Activated CD4-positive, alpha-beta T cell treated with anti-CD3 and anti-CD28 coated beads for 36 hours (primary cell): ENCODE data around the gene RIMKLB. TPM values are rescaled to one million over a fixed set of nuclear protein-coding genes. Genes with fewer than 3 reads are reported as not detected.
"Not testable (repeated sequence)": the region's sequence is repeated elsewhere in the genome, so short reads cannot be mapped to it uniquely, and the experiment has no call there.

Experiments
- ATAC-seq: fragments of 200-7000 bp; cut with Tn5 transposase; one replicate; pipeline ENCODE4 v1.10.0; 2021; ENCODE audit warnings: mild to moderate bottlenecking, moderate library complexity
- CTCF ChIA-PET: fragments of 350-600 bp; sonication (Branson Sonifier 250); formaldehyde crosslinking; loops from one replicate; lab custom pipeline; 2021; ENCODE audit warnings: antibody characterized with exemption; lab: Charles Lee
- POLR2A ChIA-PET: fragments of 350-600 bp; sonication (Branson Sonifier 250); formaldehyde crosslinking; loops from one replicate; lab custom pipeline; 2021; ENCODE audit warnings: antibody characterized with exemption, inconsistent platforms; lab: Charles Lee
- DNase-seq: peaks from one replicate; pipeline ENCODE4 v3.0.0-alpha.2; 2020
- H3K27ac Mint-ChIP-seq: one replicate; pipeline ENCODE4 v1.8.0; 2021; ENCODE audit warnings: mixed read lengths
- H3K27me3 Mint-ChIP-seq: one replicate; pipeline ENCODE4 v1.8.0; 2021; ENCODE audit warnings: mixed read lengths
- H3K36me3 Mint-ChIP-seq: one replicate; pipeline ENCODE4 v1.8.0; 2021; ENCODE audit warnings: low read depth, mixed read lengths
- H3K4me1 Mint-ChIP-seq: one replicate; pipeline ENCODE4 v1.8.0; 2021; ENCODE audit warnings: mixed read lengths
- H3K4me3 Mint-ChIP-seq: one replicate; pipeline ENCODE4 v1.8.0; 2021; ENCODE audit warnings: mild to moderate bottlenecking, moderate library complexity, mixed read lengths
- H3K9me3 Mint-ChIP-seq: one replicate; pipeline ENCODE4 v1.8.0; 2021; ENCODE audit warnings: low read depth, mixed read lengths
- intact Hi-C, 2 experiments: fragments of 100-400 bp; cut with DNase I in 1 of 2; cut with micrococcal nuclease in 1 of 2; formaldehyde crosslinking; loops; one replicate each; pipeline versions ENCODE4 v1.14.2 to v1.15.1; 2022 to 2024; cut with DNase I, micrococcal nuclease
- total RNA-seq, 2 experiments: library from RNA; stranded (reverse); gene quantifications; one replicate each; pipeline ENCODE4 v1.2.3, GENCODE V29; 2021

Gene RIMKLB
- total RNA-seq, 2 experiments from 2014 or later: 5.2 to 5.3 TPM

DNA sequence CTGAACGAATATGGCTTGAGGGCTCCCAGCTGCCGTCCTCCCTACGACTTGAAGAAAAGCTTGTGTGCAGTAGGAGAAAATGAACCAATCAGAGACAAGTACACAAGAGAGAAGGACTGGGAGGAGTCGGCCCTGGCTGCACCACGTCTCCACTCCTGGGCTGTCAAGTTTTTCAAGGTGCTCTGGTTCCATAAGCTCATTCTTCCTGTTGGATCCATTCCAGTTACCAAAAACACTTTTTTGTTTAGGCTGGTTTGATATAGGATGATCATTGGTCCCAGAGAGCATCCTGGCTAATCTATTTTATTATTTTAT lies 121.8 kb downstream of the RIMKLB start:
- ChIA-PET POLR2A (interaction anchor here (0.8 kb wide), 1 partner anchor 618 kb away, joined by 4 read pairs; no protein-coding TSS in a partner anchor), CTCF (no interaction called here)
- intact Hi-C loops: no loop called here
- ATAC-seq (no peak), DNase-seq (no peak)
- no peaks in the 10 kb centered on the region for H3K4me1 Mint-ChIP-seq
- no peak overlapping the region for H3K27ac Mint-ChIP-seq
- no peak overlapping the region for H3K4me3 Mint-ChIP-seq
- H3K27me3 Mint-ChIP-seq: no peaks in the 10 kb centered on the region
- no peaks in the 10 kb centered on the region for H3K9me3 Mint-ChIP-seq
- H3K36me3 Mint-ChIP-seq: no peaks in the 10 kb centered on the region

DNA sequence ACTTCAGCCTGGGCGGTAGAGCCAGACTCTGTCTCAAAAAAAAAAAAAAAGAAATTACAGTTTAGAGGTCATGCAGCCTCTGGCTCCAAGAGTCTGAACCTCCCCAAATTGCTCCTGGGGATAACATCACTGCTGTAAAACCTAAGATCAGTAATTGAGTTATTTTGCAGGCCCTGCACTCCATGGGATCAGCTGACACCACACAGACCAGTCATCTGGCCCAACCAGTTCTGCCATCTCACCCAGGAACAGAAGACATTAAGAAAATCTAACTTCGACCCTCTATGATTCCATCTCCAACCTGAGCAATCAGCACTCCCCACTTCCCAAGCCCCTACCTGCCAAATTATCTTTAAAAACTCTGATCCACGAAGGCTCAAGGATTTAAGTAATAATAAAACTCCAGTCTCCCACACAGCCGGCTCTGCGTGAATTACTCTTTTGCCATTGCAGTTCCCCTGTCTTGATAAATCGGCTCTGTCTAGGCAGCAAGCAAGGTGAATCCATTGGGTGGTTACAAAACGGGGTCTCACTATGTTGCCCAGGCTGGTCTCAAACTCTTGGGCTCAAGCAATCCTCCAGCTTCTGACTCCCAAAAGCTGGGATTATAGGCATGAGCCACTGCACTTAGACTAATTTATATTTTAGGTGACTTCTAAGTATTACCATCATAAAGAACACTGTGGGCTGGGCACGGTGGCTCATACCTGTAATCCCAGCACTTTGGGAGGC lies 123.1 kb downstream of the RIMKLB start:
- CTCF ChIA-PET, POLR2A ChIA-PET, H3K36me3 Mint-ChIP-seq, H3K9me3 Mint-ChIP-seq, ATAC-seq, H3K27ac Mint-ChIP-seq, DNase-seq, H3K4me1 Mint-ChIP-seq, intact Hi-C loops, H3K4me3 Mint-ChIP-seq, H3K27me3 Mint-ChIP-seq: not testable (repeated sequence)

GRCh38 chr12:8821591-8821990 lies 123.8 kb downstream of the RIMKLB start:
- POLR2A ChIA-PET: no interaction called here
- no peaks in the 10 kb centered on the region for H3K4me1 Mint-ChIP-seq
- ATAC-seq: no peak
- H3K9me3 Mint-ChIP-seq: peaks cover 2% of the 10 kb centered on the region
- no peaks in the 10 kb centered on the region for H3K27me3 Mint-ChIP-seq
- no peak for DNase-seq
- no peaks in the 10 kb centered on the region for H3K36me3 Mint-ChIP-seq
- intact Hi-C loops: no loop called here
- no peak overlapping the region for H3K27ac Mint-ChIP-seq
- no peak overlapping the region for H3K4me3 Mint-ChIP-seq
- CTCF ChIA-PET: interaction anchor here (0.7 kb wide), 1 partner anchor 243 kb away, joined by 3 read pairs; no protein-coding TSS in a partner anchor

DNA sequence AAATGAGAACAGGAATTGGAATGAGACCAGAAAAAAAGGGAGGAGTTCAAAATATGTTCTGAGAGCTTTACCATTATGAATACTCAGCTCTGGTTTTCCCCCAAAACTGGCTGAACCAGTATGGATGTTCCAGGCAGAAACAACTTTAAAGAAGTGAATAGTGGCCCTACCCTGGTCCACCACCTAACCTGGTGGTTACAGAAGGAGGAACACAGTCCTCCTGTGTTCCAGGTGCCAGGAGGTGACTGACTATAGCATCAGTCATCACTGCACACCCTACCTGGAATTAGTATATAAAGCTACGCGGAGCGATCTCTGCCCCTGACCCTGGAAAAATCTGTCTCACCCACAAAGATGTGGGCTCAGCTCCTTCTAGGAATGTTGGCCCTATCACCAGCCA lies 124.5 kb downstream of the RIMKLB start, which contains the start of gene A2ML1:
A2ML1 (plus strand) TSS at position 324 of the 400 bp plus-strand sequence; CDS start at position 355, 31 bp downstream.
- Mint-ChIP-seq H3K27ac (no peak within 1 kb of the TSS), H3K4me1 (peaks cover 1% of the 10 kb centered on the region), H3K9me3 (peaks cover 2% of the 10 kb centered on the region), H3K4me3 (no peak within 1 kb of the TSS), H3K27me3 (peaks cover under 1% of the 10 kb centered on the region), H3K36me3 (peaks cover 2% of the 10 kb centered on the region)
- DNase-seq: no peak
- POLR2A ChIA-PET: no interaction called here
- CTCF ChIA-PET: interaction anchor here (0.7 kb wide), 2 partner anchors 140 to 178 kb away, joined by 3 read pairs; no protein-coding TSS in a partner anchor
- ATAC-seq: no peak
- intact Hi-C loops: no loop called here

DNA sequence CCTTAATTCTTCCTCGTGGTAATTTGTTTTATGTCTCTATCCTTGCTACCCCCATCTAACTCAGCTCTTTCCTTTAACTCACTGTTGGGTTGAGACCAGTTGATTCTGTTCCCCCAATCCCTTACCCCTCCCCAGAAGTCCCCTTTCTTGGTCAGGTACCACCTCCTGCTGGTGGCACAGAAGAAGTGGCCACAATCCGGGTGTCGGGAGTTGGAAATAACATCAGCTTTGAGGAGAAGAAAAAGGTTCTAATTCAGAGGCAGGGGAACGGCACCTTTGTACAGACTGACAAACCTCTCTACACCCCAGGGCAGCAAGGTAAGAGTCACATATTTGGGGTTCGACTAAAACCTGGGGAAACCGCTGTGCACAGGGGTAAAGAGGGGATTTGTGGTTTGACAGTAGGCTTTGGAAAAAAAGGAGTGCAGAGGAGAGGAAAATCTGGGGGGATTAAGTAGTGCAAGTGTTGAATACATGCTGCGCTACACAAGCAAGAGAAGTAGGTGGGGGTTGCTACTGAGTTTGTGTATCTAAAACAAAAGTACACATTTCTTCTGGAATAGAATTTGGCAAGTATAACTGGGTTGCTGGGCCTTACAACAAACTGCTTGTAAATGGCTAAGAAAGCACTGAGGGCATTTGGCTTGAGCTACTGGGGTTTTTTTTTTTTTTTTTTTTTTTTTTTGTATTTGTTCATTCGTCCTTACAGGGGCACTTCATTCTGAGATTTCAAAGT lies 125.9 kb downstream of the RIMKLB start:
- peak; percentile 19 for DNase-seq
- Mint-ChIP-seq H3K4me3 (no peak overlapping the region), H3K4me1 (peaks cover 4% of the 10 kb centered on the region), H3K36me3 (peaks cover 2% of the 10 kb centered on the region), H3K27ac (no peak overlapping the region), H3K27me3 (peaks cover 3% of the 10 kb centered on the region), H3K9me3 (peaks cover 2% of the 10 kb centered on the region)
- intact Hi-C loops: no loop called here
- ChIA-PET POLR2A (no interaction called here), CTCF (interaction anchor here (1.0 to 1.9 kb wide), 3 partner anchors 100 to 255 kb away, joined by 3 to 4 read pairs (median 3); no protein-coding TSS in a partner anchor)
- no peak for ATAC-seq

- CTCF ChIA-PET: no interaction called here
- no peak for ATAC-seq
- H3K27me3 Mint-ChIP-seq: peaks cover 7% of the 10 kb centered on the region
- POLR2A ChIA-PET: interaction anchor here (0.6 kb wide), 1 partner anchor 740 kb away, joined by 7 read pairs; no protein-coding TSS in a partner anchor
- peaks cover 4% of the 10 kb centered on the region for H3K4me1 Mint-ChIP-seq
- peaks cover 2% of the 10 kb centered on the region for H3K9me3 Mint-ChIP-seq
- no peak overlapping the region for H3K27ac Mint-ChIP-seq
- H3K36me3 Mint-ChIP-seq: peaks cover 2% of the 10 kb centered on the region
- intact Hi-C loops: no loop called here
- H3K4me3 Mint-ChIP-seq: no peak overlapping the region
- DNase-seq: no peak
Measured at GRCh38 chr12:8827551-8828256, 129.9 kb downstream of the RIMKLB start.

GRCh38 chr12:8828257-8829124 lies 130.7 kb downstream of the RIMKLB start:
- peaks cover 2% of the 10 kb centered on the region for H3K9me3 Mint-ChIP-seq
- peaks cover 7% of the 10 kb centered on the region for H3K27me3 Mint-ChIP-seq
- peaks cover 2% of the 10 kb centered on the region for H3K36me3 Mint-ChIP-seq
- ATAC-seq (no peak), DNase-seq (no peak)
- peaks cover 4% of the 10 kb centered on the region for H3K4me1 Mint-ChIP-seq
- no peak overlapping the region for H3K27ac Mint-ChIP-seq
- H3K4me3 Mint-ChIP-seq: no peak overlapping the region
- ChIA-PET CTCF (interaction anchor here (0.6 kb wide), 1 partner anchor 87 kb away, joined by 5 read pairs; no protein-coding TSS in a partner anchor), POLR2A (interaction anchor here (0.6 kb wide), 1 partner anchor 741 kb away, joined by 7 read pairs; no protein-coding TSS in a partner anchor)
- intact Hi-C loops: no loop called here

- Mint-ChIP-seq H3K4me3 (no peak overlapping the region), H3K9me3 (peaks cover 2% of the 10 kb centered on the region), H3K4me1 (peaks cover 4% of the 10 kb centered on the region), H3K27ac (no peak overlapping the region), H3K27me3 (peaks cover 8% of the 10 kb centered on the region), H3K36me3 (peaks cover 2% of the 10 kb centered on the region)
- intact Hi-C loops: no loop called here
- CTCF ChIA-PET: interaction anchor here (0.6 to 1.3 kb wide), 2 partner anchors 31 to 88 kb away, joined by 3 to 5 read pairs; no protein-coding TSS in a partner anchor
- POLR2A ChIA-PET: no interaction called here
- DNase-seq (no peak), ATAC-seq (no peak)
Measured at GRCh38 chr12:8829125-8829518, 131.3 kb downstream of the RIMKLB start.

DNA sequence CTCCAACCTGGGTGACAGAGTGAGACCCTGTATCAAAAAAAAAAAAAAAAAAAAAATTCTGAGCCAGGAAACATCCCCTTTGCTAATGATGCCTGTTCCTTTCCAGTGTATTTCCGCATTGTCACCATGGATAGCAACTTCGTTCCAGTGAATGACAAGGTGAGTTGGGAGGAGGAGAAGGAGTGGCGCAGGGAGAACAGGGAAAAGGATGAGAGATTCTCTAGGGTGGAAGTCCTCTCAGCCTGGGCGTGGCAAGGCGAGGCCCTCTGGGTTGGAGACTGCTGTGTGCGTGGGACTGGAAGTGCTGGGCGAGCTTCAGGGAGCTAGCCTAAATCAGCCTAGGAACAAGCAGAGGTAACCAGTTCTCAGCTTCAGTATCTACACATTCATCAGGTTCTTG lies 131.8 kb downstream of the RIMKLB start:
- intact Hi-C loops: no loop called here
- no peak overlapping the region for H3K27ac Mint-ChIP-seq
- DNase-seq: no peak

GRCh38 chr12:8831116-8831515 lies 133.3 kb downstream of the RIMKLB start:
- no peaks in the 10 kb centered on the region for H3K9me3 Mint-ChIP-seq
- DNase-seq: no peak
- peaks cover 4% of the 10 kb centered on the region for H3K4me1 Mint-ChIP-seq
- peaks cover 2% of the 10 kb centered on the region for H3K36me3 Mint-ChIP-seq
- H3K27me3 Mint-ChIP-seq: peaks cover 9% of the 10 kb centered on the region
- intact Hi-C loops: no loop called here
- no peak overlapping the region for H3K4me3 Mint-ChIP-seq
- ChIA-PET CTCF (interaction anchor here (0.7 to 0.9 kb wide), 2 partner anchors 25 to 60 kb away, joined by 3 to 4 read pairs; no protein-coding TSS in a partner anchor), POLR2A (no interaction called here)
- no peak overlapping the region for H3K27ac Mint-ChIP-seq
- no peak for ATAC-seq

More for the DNA sequence above, 131.8 kb downstream of the RIMKLB start:
- Mint-ChIP-seq H3K4me3 (no peak overlapping the region), H3K4me1 (peaks cover 4% of the 10 kb centered on the region), H3K36me3 (peaks cover 2% of the 10 kb centered on the region), H3K9me3 (peaks cover 2% of the 10 kb centered on the region), H3K27me3 (peaks cover 8% of the 10 kb centered on the region)
- ChIA-PET POLR2A (no interaction called here), CTCF (interaction anchor here (0.6 to 1.3 kb wide), 2 partner anchors 31 to 88 kb away, joined by 3 to 5 read pairs; no protein-coding TSS in a partner anchor)
- ATAC-seq: no peak
